Common myeloid progenitor, CD34-positive (primary cell): Measurements from ENCODE around the gene NT5M. TPM values are rescaled to one million over a fixed set of nuclear protein-coding genes. Genes with fewer than 3 reads are reported as not detected.
"Not testable (repeated sequence)": the region's sequence is repeated elsewhere in the genome, so short reads cannot be mapped to it uniquely, and the experiment has no call there.

Experiments
- CTCF ChIA-PET: fragments of 350-600 bp; sonication (Branson Sonifier 250); formaldehyde crosslinking; loops from one replicate; lab custom pipeline; 2021; ENCODE audit warnings: antibody characterized with exemption; lab: Charles Lee
- POLR2A ChIA-PET: fragments of 350-600 bp; sonication (Branson Sonifier 250); formaldehyde crosslinking; loops from one replicate; lab custom pipeline; 2021; ENCODE audit warnings: antibody characterized with exemption; lab: Charles Lee
- DNase-seq, 3 donors: peaks; one replicate each; pipeline versions ENCODE4 v3.0.0 to v3.0.0-alpha.2; 2013
- H3K27ac ChIP-seq, 2 experiments: 1 replicate in 1 of 2; 2 replicates in 1 of 2; pipeline ENCODE4 v1.7.0; 2013; ENCODE audit warnings: inconsistent platforms in 2 of 2, low read length in 2 of 2, mild to moderate bottlenecking in 2 of 2, low read depth in 1 of 2, moderate library complexity in 1 of 2; ENCODE audit not compliant: severe bottlenecking in 2 of 2, insufficient read depth in 1 of 2, poor library complexity in 1 of 2
- H3K27me3 ChIP-seq, 5 experiments: replicated peaks in 2 of 5; 1 replicate in 3 of 5; 2 replicates in 2 of 5; pipeline versions ENCODE4 v1.6.1 to v1.7.0; 2013; ENCODE audit warnings: low read length in 4 of 5, mild to moderate bottlenecking in 2 of 5, moderate library complexity in 2 of 5, inconsistent platforms in 1 of 5; ENCODE audit not compliant: insufficient read depth in 5 of 5, control insufficient read depth in 4 of 5
- H3K36me3 ChIP-seq, 4 experiments: 1 replicate in 2 of 4; 2 replicates in 2 of 4; pipeline versions ENCODE4 v1.6.1 to v1.7.0; 2013; ENCODE audit warnings: low read length in 3 of 4, control low read depth in 1 of 4, mild to moderate bottlenecking in 1 of 4; ENCODE audit not compliant: control insufficient read depth in 4 of 4, insufficient read depth in 4 of 4
- H3K4me1 ChIP-seq, 4 experiments: 1 replicate in 3 of 4; 2 replicates in 1 of 4; pipeline versions ENCODE4 v1.6.1 to v1.7.1; 2013; ENCODE audit warnings: low read length in 3 of 4, mild to moderate bottlenecking in 3 of 4, control low read depth in 1 of 4, inconsistent platforms in 1 of 4, moderate library complexity in 1 of 4; ENCODE audit not compliant: control insufficient read depth in 4 of 4, insufficient read depth in 4 of 4; ENCODE audit errors: control extremely low read depth in 1 of 4
- H3K4me3 ChIP-seq, 7 experiments: 1 replicate in 4 of 7; 2 replicates in 3 of 7; pipeline versions ENCODE4 v1.5.1 to v1.7.0; 2013; ENCODE audit warnings: mild to moderate bottlenecking in 7 of 7, low read length in 6 of 7, moderate library complexity in 6 of 7, inconsistent platforms in 2 of 7, low read depth in 2 of 7, control low read depth in 1 of 7; ENCODE audit not compliant: insufficient read depth in 4 of 7, control insufficient read depth in 1 of 7; ENCODE audit errors: extremely low read depth in 1 of 7
- H3K9me3 ChIP-seq, 5 experiments: 1 replicate in 4 of 5; 2 replicates in 1 of 5; pipeline versions ENCODE4 v1.6.1 to v1.7.1; 2013; ENCODE audit warnings: low read length in 4 of 5, mild to moderate bottlenecking in 2 of 5, inconsistent platforms in 1 of 5, low read depth in 1 of 5, moderate library complexity in 1 of 5; ENCODE audit not compliant: control insufficient read depth in 4 of 5, insufficient read depth in 2 of 5; ENCODE audit errors: control extremely low read depth in 1 of 5
- WGBS: methylation state at CpG from one replicate; pipeline ENCODE4 v1.1.5; 2013; ENCODE audit not compliant: insufficient coverage; 5-methylcytosine and 5-hydroxymethylcytosine counted together
- polyA plus RNA-seq: library from polyadenylated mRNA; unstranded; fragments of 120-200 nt; gene quantifications from one replicate; pipeline ENCODE4 v1.2.1, GENCODE V29; 2013

NT5M gene
- 36.8 TPM for polyA plus RNA-seq

DNA sequence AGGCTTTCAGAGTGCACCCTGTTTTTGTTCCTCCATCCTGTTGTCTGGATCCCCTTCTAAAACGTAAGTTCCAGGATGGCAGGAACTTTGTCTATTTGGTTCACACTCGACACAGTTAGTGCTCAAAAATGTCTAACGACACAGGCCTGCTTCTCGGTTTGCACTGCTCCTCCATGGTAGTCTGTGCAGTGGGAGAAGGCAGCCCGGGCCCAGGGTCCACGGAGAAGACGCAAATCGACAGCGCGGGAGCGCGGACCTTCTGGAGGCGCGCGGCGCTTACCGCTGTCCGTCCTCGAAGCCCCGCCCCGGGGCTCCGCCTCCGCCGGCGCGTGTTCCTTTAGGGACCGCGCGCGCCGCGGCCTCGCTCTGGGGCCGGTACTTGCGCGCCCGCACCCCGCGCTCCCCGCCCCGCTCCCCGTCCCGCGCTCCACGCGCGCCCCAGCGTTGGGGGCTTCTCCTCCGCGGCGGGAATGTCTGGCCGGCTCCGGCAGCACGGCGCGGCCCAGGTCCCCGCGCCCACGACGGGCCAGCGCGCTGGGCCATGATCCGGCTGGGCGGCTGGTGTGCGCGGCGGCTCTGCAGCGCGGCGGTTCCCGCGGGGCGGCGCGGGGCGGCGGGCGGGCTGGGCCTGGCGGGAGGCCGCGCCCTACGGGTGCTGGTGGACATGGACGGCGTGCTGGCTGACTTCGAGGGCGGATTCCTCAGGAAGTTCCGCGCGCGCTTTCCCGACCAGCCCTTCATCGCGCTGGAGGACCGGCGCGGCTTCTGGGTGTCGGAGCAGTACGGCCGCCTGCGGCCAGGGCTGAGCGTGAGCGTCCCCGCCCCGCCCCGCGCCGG lies at the start of gene NT5M:
TSS of gene NT5M (plus strand) at position 364 of the 837 bp plus-strand sequence. CDS start at position 542, 178 bp downstream.
- ChIA-PET POLR2A (interaction anchor here (0.7 kb wide), 1 partner anchor 28 kb away, joined by 6 read pairs; no protein-coding TSS in a partner anchor), CTCF (interaction anchor here (1.3 kb wide), 1 partner anchor 28 kb away, joined by 3 read pairs; no protein-coding TSS in a partner anchor)
- peak; percentile 76 to 81 (median 77) for DNase-seq
- peaks cover 15 to 52% (median 48%) of the 10 kb centered on the region in 4 experiments for H3K4me1 ChIP-seq
- H3K36me3 ChIP-seq = peaks cover 0 to 4% (median 2%) of the 10 kb centered on the region in 4 experiments
- H3K4me3 ChIP-seq = peak within 1 kb of the TSS; percentile 73 to 91 (median 77)
- no peaks in the 10 kb centered on the region for H3K27me3 ChIP-seq
- no peaks in the 10 kb centered on the region for H3K9me3 ChIP-seq
- H3K27ac ChIP-seq = peak within 1 kb of the TSS; percentile 75 to 91
- WGBS = under 1% methylated on average over 96 of the region's 107 CpGs

DNA sequence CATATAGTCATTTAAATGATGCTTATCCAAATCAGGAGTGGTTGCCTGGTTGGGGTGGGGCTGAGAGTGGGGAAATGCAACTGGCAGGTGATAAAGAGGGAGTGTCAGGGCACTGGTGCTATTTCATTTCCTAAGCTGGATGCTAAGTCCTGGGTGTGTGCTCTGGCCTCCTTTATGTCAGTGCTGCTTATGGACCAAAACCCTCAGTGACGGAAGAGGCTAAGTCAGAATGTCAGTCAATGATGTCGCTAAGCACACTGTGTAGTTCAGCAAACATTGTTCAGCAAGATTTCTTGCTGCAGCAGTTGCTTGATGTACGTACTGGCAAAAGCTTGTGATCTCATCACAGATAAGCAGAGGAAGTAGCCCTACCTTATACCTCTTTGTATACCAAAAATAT lies 49.8 kb upstream of the NT5M start:
- 95% methylated on average over 2 of the region's 3 CpGs for WGBS
- POLR2A ChIA-PET = no interaction called here
- no peaks in the 10 kb centered on the region for H3K4me1 ChIP-seq
- DNase-seq = no peak
- no peak overlapping the region for H3K4me3 ChIP-seq
- CTCF ChIA-PET = interaction anchor here (1.0 to 1.7 kb wide), 4 partner anchors 13 to 59 kb away, joined by 3 to 8 read pairs (median 4); no protein-coding TSS in a partner anchor
- H3K27me3 ChIP-seq = no peaks in the 10 kb centered on the region
- H3K27ac ChIP-seq = no peak overlapping the region
- H3K9me3 ChIP-seq = no peaks in the 10 kb centered on the region
- H3K36me3 ChIP-seq = peaks cover 17 to 72% (median 57%) of the 10 kb centered on the region in 4 experiments

DNA sequence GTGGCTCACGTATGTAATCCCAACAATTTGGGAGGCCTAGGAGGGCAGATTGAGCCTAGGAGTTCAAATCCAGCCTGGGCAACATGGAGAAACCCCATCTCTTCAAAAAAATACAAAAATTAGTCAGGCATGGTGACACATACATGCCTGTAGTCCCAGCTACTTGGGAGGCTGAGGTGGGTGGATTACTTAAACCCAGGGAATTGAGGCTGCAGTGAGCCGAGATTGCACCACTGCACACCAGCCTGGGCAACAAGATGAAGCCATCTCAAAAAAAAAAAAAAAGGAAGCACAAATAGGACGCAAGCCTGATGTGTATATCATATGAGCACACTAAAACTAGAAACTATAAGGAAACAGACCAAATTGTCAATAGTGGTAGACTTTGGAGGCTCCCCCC lies 49.1 kb upstream of the NT5M start:
- Histone ChIP-seq H3K4me3 (no peak overlapping the region), H3K27ac (no peak overlapping the region), H3K27me3 (no peaks in the 10 kb centered on the region), H3K4me1 (no peaks in the 10 kb centered on the region), H3K9me3 (no peaks in the 10 kb centered on the region), H3K36me3 (peaks cover 20 to 72% (median 58%) of the 10 kb centered on the region in 4 experiments)
- ChIA-PET POLR2A (no interaction called here), CTCF (interaction anchor here (1.3 to 1.7 kb wide), 2 partner anchors 16 to 58 kb away, joined by 3 to 8 read pairs; no protein-coding TSS in a partner anchor)
- 100% methylated on average over 2 of the region's 3 CpGs for WGBS
- no peak for DNase-seq

DNA sequence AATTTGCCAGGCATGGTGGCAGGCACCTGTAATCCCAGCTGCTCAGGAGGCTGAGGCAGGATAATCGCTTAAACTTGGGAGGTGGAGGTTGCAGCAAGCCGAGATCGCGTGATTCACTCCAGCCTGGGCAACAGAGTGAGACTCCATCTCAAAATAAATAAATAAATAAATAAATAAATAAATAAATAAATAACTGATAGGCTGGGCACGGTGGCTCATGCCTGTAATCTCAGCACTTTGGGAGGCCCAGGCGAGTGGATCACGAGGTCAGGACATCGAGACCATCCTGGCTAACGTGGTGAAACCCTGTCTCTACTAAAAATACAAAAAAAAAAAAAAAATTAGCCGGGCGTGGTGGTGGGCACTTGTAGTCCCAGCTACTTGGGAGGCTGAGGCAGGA lies 47.5 kb upstream of the NT5M start:
- peaks cover 31 to 79% (median 65%) of the 10 kb centered on the region in 4 experiments for H3K36me3 ChIP-seq
- H3K4me3 ChIP-seq, H3K27ac ChIP-seq, H3K4me1 ChIP-seq, H3K27me3 ChIP-seq, POLR2A ChIA-PET, H3K9me3 ChIP-seq, DNase-seq: not testable (repeated sequence)
- CTCF ChIA-PET = interaction anchor here (1.2 to 2.9 kb wide), 2 partner anchors 14 to 45 kb away, joined by 3 to 16 read pairs; no protein-coding TSS in a partner anchor
- WGBS = 100% methylated on average over 1 of the region's 11 CpGs

- ChIA-PET CTCF (interaction anchor here (2.9 kb wide), 1 partner anchor 13 kb away, joined by 16 read pairs; no protein-coding TSS in a partner anchor), POLR2A (no interaction called here)
- Histone ChIP-seq H3K9me3 (no peaks in the 10 kb centered on the region), H3K27ac (no peak overlapping the region), H3K27me3 (no peaks in the 10 kb centered on the region), H3K4me3 (no peak overlapping the region), H3K4me1 (no peaks in the 10 kb centered on the region), H3K36me3 (peaks cover 32 to 81% (median 67%) of the 10 kb centered on the region in 4 experiments)
- DNase-seq = no peak
- 100% methylated on average over 1 of the region's 1 CpG for WGBS
Measured at GRCh38 chr17:17256316-17256715, 46.9 kb upstream of the NT5M start.

- H3K36me3 ChIP-seq = peaks cover 30 to 78% (median 61%) of the 10 kb centered on the region in 4 experiments
- no peak overlapping the region for H3K4me3 ChIP-seq
- no peaks in the 10 kb centered on the region for H3K27me3 ChIP-seq
- ChIA-PET CTCF (interaction anchor here (0.7 to 2.9 kb wide), 5 partner anchors 9 to 52 kb away, joined by 3 to 16 read pairs (median 3); no protein-coding TSS in a partner anchor), POLR2A (interaction anchor here (0.7 kb wide), 1 partner anchor 63 kb away, joined by 3 read pairs; no protein-coding TSS in a partner anchor)
- no peak overlapping the region for H3K27ac ChIP-seq
- H3K4me1 ChIP-seq = no peaks in the 10 kb centered on the region
- no peak for DNase-seq
- no peaks in the 10 kb centered on the region for H3K9me3 ChIP-seq
- 93% methylated on average over 7 of the region's 7 CpGs for WGBS
Measured at GRCh38 chr17:17258011-17258410, 45.2 kb upstream of the NT5M start.
